Endodermal cell (in vitro differentiated cells): ENCODE measurements around the gene ZNHIT2. TPM values are rescaled to one million over a fixed set of nuclear protein-coding genes. Genes with fewer than 3 reads are reported as not detected.
A peak's percentile ranks its signal among the peaks of the same experiment; 100 is the strongest.

Experiments
- DNase-seq: peaks from one replicate; pipeline ENCODE4 v3.0.0-alpha.2; 2017
- H3K27ac ChIP-seq: 2 replicates; pipeline ENCODE4 v1.5.1; 2013; ENCODE audit warnings: mild to moderate bottlenecking, low read depth, low read length, moderate library complexity
- H3K27me3 ChIP-seq: 2 replicates; pipeline ENCODE4 v1.6.1; 2013; ENCODE audit warnings: mild to moderate bottlenecking, low read length, moderate library complexity; ENCODE audit not compliant: insufficient read depth, control insufficient read depth, poor library complexity, severe bottlenecking
- H3K36me3 ChIP-seq: 2 replicates; pipeline ENCODE4 v1.7.0; 2013; ENCODE audit warnings: mild to moderate bottlenecking, low read length, moderate library complexity; ENCODE audit not compliant: control insufficient read depth, insufficient read depth
- H3K4me1 ChIP-seq: one replicate; pipeline ENCODE4 v1.7.0; 2013; ENCODE audit warnings: low read length; ENCODE audit not compliant: control insufficient read depth, insufficient read depth
- H3K4me3 ChIP-seq: 2 replicates; pipeline ENCODE4 v1.5.1; 2013; ENCODE audit warnings: mild to moderate bottlenecking, low read length, moderate library complexity
- H3K9ac ChIP-seq: 2 replicates; pipeline ENCODE4 v1.6.1; 2013; ENCODE audit warnings: mild to moderate bottlenecking, low read length, moderate library complexity; ENCODE audit not compliant: poor library complexity, severe bottlenecking; ENCODE audit errors: extremely low read depth
- H3K9me3 ChIP-seq: 2 replicates; pipeline ENCODE4 v1.6.1; 2013; ENCODE audit warnings: mild to moderate bottlenecking, low read length, moderate library complexity; ENCODE audit not compliant: control insufficient read depth
- H3K27ac Mint-ChIP-seq: 2 replicates; pipeline ENCODE4 v1.8.0; 2020; ENCODE audit warnings: mixed read lengths
- H3K27me3 Mint-ChIP-seq: 2 replicates; pipeline ENCODE4 v1.8.0; 2021; ENCODE audit warnings: mild to moderate bottlenecking, mixed read lengths; ENCODE audit not compliant: insufficient read depth
- H3K36me3 Mint-ChIP-seq: 2 replicates; pipeline ENCODE4 v1.8.0; 2020; ENCODE audit warnings: low read depth, mixed read lengths
- H3K4me1 Mint-ChIP-seq: 2 replicates; pipeline ENCODE4 v1.8.0; 2020; ENCODE audit warnings: mixed read lengths
- H3K4me3 Mint-ChIP-seq: 2 replicates; pipeline ENCODE4 v1.8.0; 2020; ENCODE audit warnings: mild to moderate bottlenecking, moderate library complexity, mixed read lengths
- H3K9me3 Mint-ChIP-seq: 2 replicates; pipeline ENCODE4 v1.8.0; 2020; ENCODE audit warnings: mild to moderate bottlenecking, mixed read lengths
- WGBS, 2 experiments: methylation state at CpG; one replicate each; pipeline versions ENCODE4 v1.1.5 to v1.1.7; 2013; ENCODE audit warnings: missing lambda C conversion rate in 2 of 2, mixed read lengths in 1 of 2; ENCODE audit not compliant: insufficient coverage in 1 of 2, insufficient read length in 1 of 2; 5-methylcytosine and 5-hydroxymethylcytosine counted together
- total RNA-seq, 2 donors: library from RNA; stranded (reverse); fragmentation: NEBNext Ultra II Directional in 1 of 2; extraction: Animal tissue kit (Norgen Biotek cat#: 25700) in 1 of 2; gene quantifications; 2 replicates in 1 of 2; 3 replicates in 1 of 2; pipeline ENCODE4 v1.2.1, GENCODE V29; 2021
- TF ChIP-seq, protein P1 (sequence below): fragments of 200-600 bp; sonication (generic); conservative IDR thresholded peaks from 2 replicates; pipeline ENCODE4 v1.5.0; 2021; ENCODE audit warnings: antibody characterized with exemption, mild to moderate bottlenecking

The ZNHIT2 gene
- total RNA-seq, 2 donors from 2014 or later: 11.0 to 11.8 TPM

DNA sequence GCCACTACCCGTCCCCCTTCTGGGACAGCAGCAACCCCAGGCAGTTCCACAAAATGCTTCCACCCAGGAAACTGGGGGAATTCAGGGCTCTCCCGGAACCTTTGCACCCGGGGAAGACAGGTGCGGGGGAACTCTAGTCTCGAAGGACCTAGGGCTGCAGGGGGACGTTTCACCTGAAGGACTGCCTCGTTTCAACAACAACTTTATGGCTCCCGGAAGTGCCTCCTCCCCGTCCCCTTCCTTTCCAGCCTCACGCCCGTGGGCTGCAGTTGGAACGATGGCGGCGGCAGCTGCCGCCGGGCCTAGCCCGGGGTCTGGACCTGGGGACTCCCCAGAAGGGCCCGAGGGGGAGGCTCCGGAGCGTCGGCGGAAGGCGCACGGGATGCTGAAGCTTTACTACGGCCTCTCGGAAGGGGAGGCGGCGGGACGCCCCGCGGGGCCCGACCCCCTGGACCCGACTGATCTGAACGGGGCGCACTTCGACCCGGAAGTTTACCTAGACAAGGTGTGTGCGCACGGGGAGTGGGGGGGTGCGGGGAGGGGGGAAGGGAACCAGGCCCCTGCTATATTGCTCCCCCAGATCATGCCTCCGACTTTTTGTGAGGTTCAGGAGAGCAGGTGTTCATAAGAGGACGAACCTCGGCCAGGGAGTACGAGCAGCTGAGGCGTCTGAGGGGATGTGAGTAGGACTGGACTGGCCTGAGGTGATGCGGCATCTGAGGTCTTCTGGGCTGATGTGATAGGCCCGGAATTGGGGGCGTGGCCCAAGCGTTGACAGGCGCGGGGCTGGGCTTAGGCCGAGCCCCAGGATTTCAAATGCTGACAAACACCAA lies 21.3 kb downstream of the ZNHIT2 start, which contains the start of gene VPS51:
Gene VPS51, plus strand, starts transcription at position 241 of the 833 bp plus-strand sequence. Its CDS starts 37 bp downstream, at position 278.
- peak within 1 kb of the TSS; percentile 88 for H3K4me3 Mint-ChIP-seq
- 1 to 2% methylated on average over 11 to 52 of the region's 52 CpGs for WGBS, 2 experiments
- H3K4me1 ChIP-seq: peaks cover 5% of the 10 kb centered on the region
- H3K27ac ChIP-seq: peak within 1 kb of the TSS; percentile 72
- H3K27me3 Mint-ChIP-seq: no peaks in the 10 kb centered on the region
- H3K27ac Mint-ChIP-seq: peak within 1 kb of the TSS; percentile 98
- peak; percentile 95 for DNase-seq
- no peaks in the 10 kb centered on the region for H3K9me3 ChIP-seq
- peaks cover 20% of the 10 kb centered on the region for H3K36me3 ChIP-seq
- peak within 1 kb of the TSS; percentile 75 for H3K9ac ChIP-seq
- no peaks in the 10 kb centered on the region for H3K27me3 ChIP-seq
- peaks cover 8% of the 10 kb centered on the region for H3K4me1 Mint-ChIP-seq
- peak within 1 kb of the TSS; percentile 86 for H3K4me3 ChIP-seq
- peaks cover 12% of the 10 kb centered on the region for H3K36me3 Mint-ChIP-seq
- no peaks in the 10 kb centered on the region for H3K9me3 Mint-ChIP-seq
- TF ChIP-seq, protein P1, sequence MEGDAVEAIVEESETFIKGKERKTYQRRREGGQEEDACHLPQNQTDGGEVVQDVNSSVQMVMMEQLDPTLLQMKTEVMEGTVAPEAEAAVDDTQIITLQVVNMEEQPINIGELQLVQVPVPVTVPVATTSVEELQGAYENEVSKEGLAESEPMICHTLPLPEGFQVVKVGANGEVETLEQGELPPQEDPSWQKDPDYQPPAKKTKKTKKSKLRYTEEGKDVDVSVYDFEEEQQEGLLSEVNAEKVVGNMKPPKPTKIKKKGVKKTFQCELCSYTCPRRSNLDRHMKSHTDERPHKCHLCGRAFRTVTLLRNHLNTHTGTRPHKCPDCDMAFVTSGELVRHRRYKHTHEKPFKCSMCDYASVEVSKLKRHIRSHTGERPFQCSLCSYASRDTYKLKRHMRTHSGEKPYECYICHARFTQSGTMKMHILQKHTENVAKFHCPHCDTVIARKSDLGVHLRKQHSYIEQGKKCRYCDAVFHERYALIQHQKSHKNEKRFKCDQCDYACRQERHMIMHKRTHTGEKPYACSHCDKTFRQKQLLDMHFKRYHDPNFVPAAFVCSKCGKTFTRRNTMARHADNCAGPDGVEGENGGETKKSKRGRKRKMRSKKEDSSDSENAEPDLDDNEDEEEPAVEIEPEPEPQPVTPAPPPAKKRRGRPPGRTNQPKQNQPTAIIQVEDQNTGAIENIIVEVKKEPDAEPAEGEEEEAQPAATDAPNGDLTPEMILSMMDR: no peak

DNA sequence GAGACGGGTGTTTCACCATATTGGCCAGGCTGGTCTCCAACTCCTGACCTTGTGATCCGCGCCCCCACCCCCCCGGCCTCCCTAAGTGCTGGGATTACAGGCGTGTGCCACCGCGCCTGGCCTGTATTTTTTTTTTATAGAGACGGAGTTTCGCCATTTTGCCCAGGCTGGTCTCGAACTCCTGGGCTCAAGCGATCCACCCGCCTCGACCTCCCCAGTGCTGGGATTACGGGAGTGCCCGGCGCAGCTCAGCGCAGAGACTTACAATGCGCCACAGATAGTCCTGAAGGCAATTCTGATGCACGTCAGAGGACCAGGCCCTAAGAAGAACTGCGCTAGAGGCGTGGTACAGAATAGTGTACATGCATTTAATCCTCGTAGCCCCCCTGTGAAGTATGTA lies 22.1 kb downstream of the ZNHIT2 start:
- H3K4me3 Mint-ChIP-seq: peak overlapping the region; percentile 88
- TF ChIP-seq, protein P1: no peak
- H3K27me3 Mint-ChIP-seq: no peaks in the 10 kb centered on the region
- Histone ChIP-seq H3K27me3 (no peaks in the 10 kb centered on the region), H3K27ac (no peak overlapping the region), H3K4me1 (peaks cover 5% of the 10 kb centered on the region), H3K9me3 (no peaks in the 10 kb centered on the region), H3K36me3 (peaks cover 20% of the 10 kb centered on the region), H3K9ac (no peak overlapping the region), H3K4me3 (peak overlapping the region; percentile 86)
- H3K27ac Mint-ChIP-seq: peak overlapping the region; percentile 98
- 90 to 92% methylated on average over 16 to 22 of the region's 22 CpGs for WGBS, 2 experiments
- H3K36me3 Mint-ChIP-seq: peaks cover 13% of the 10 kb centered on the region
- no peak for DNase-seq
- peaks cover 8% of the 10 kb centered on the region for H3K4me1 Mint-ChIP-seq
- H3K9me3 Mint-ChIP-seq: no peaks in the 10 kb centered on the region

DNA sequence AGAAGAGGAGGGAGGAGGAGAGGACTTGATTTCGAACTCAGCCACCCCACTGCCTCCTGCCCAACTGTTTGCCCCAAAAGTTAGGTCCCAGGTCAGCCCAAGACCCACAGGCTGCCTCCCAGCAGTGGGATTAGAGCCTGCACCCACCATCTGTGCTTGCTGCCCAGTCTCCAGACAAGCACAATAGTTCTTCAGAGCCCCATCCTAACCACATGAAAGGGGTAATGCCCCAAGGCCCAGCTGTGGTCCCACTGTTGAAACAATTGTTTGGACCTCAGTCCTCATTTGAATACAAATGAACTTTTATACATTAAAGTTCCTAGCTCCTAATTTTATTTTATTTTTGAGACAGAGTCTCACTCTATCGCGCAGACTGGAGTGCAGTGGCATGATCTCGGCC lies 26.9 kb downstream of the ZNHIT2 start:
- no peaks in the 10 kb centered on the region for H3K27me3 ChIP-seq
- no peaks in the 10 kb centered on the region for H3K9me3 ChIP-seq
- H3K9me3 Mint-ChIP-seq: no peaks in the 10 kb centered on the region
- DNase-seq: no peak
- H3K4me3 Mint-ChIP-seq: no peak overlapping the region
- TF ChIP-seq, protein P1: no peak
- no peak overlapping the region for H3K4me3 ChIP-seq
- H3K27ac Mint-ChIP-seq: no peak overlapping the region
- H3K36me3 Mint-ChIP-seq: peaks cover 36% of the 10 kb centered on the region
- H3K36me3 ChIP-seq: peaks cover 30% of the 10 kb centered on the region
- 94 to 99% methylated on average over 3 to 4 of the region's 4 CpGs for WGBS, 2 experiments
- no peak overlapping the region for H3K9ac ChIP-seq
- no peaks in the 10 kb centered on the region for H3K4me1 ChIP-seq
- peaks cover 1% of the 10 kb centered on the region for H3K4me1 Mint-ChIP-seq
- H3K27me3 Mint-ChIP-seq: no peaks in the 10 kb centered on the region
- H3K27ac ChIP-seq: no peak overlapping the region
